ENCODE data around the gene CRELD2.

The CRELD2 gene

DNA sequence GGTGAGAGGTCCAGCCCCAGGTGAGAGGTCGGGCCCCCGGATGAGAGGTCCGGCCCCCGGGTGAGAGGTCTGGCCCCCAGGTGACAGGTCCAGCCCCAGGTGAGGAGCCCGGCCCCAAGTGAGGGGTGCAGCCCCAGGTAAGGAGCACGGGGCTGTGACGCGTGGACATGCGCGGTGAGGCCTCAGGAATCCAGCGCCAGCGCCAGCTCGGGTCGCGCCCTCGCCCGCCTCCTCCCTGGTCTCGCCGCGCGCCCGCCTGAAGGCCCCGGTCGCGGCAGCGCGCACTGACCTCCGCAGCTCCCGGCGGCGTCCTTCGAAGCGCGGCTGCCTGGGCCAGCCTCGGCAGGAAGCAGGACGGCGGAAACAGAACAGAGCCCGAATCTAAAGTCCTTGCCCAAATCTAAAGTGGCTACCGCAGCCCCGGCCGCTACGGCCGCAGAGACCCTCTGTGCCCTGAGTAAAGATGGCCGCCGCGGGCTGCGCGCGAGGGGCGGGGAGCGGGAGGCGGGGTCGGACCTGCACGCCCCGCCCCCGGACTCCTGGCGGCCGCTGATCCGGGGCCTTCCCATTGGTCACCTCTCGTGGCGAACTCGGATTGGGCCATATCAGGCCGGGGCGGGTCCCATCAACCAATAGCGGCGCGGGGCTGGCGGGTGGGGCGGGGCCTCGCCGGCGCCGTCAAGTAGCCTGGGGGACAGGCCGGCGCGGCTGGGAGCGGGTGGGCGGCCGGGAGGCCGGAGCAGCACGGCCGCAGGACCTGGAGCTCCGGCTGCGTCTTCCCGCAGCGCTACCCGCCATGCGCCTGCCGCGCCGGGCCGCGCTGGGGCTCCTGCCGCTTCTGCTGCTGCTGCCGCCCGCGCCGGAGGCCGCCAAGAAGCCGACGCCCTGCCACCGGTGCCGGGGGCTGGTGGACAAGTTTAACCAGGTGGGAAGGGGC lies at the start of gene CRELD2, which contains the start of gene ALG12:
Gene CRELD2, plus strand, starts transcription at position 661 of the 937 bp plus-strand sequence. Its CDS starts 136 bp downstream, at position 797.
Gene ALG12, minus strand, starts transcription at position 465 of the 937 bp plus-strand sequence. CDS start 4,673 bp downstream, outside the sequence.
- DNase-seq, result peak; percentile 57 to 99 (median 96)

DNA sequence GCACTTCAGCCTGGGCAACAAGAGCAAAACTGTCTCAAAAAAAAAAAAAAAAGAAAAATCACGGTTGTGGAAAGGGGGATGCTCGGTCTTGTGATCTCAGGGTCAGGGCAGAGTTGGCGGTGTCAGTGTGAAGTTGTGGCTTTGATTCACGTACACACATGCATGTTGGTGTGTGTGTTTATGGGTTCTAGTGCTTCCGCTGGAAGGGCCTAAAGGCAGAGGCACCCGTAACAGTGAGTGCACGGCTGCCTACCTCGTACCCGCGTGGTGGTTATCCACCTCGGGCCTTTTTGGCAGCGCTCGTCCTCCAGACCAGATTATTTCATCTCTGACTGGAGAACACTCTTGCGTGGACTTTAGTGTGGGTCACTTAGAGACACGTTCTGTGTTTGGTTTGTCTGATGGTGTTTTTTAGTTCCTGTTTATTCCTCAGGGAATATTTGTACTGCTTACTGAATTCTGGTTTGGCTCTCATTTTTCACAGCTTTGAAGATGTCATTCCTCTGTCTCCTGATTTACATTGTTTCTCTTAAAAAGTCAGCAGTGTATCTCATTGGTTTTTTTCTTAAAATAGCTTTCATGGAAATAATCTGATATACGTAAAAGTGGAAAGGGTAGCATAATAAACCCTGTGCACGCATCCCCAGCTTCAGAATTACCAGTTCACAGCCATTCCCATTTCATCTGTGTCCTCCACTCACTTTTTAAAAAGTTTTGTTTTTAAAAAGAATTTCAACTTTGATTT lies 49.2 kb upstream of the CRELD2 start:
- DNase-seq, result no peak

- no peak for DNase-seq
These were observed 48.4 kb upstream of the CRELD2 start for GRCh38 chr22:49869845-49870712.

- no peak for DNase-seq
These were observed 47.0 kb upstream of the CRELD2 start for GRCh38 chr22:49871482-49871881.

DNA sequence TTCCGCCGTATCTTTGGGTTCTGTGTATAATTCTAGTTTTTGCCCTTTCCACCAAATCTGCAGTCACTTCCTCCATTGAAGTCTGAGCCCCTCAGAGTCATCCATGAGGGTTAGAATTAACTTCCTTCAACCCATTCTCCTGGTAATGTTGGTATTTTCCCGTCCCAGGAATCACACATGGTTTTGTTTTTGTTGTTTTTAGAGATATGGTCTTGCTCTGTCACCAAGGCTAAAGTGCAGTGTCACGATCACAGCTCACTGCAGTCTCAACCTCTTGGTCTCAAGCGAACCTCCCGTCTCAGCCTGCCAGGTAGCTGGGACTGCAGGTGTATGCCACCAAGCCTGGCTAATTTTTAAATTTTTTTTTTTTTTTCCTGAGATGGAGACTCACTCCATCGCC lies 46.1 kb upstream of the CRELD2 start:
- no peak for DNase-seq

DNA sequence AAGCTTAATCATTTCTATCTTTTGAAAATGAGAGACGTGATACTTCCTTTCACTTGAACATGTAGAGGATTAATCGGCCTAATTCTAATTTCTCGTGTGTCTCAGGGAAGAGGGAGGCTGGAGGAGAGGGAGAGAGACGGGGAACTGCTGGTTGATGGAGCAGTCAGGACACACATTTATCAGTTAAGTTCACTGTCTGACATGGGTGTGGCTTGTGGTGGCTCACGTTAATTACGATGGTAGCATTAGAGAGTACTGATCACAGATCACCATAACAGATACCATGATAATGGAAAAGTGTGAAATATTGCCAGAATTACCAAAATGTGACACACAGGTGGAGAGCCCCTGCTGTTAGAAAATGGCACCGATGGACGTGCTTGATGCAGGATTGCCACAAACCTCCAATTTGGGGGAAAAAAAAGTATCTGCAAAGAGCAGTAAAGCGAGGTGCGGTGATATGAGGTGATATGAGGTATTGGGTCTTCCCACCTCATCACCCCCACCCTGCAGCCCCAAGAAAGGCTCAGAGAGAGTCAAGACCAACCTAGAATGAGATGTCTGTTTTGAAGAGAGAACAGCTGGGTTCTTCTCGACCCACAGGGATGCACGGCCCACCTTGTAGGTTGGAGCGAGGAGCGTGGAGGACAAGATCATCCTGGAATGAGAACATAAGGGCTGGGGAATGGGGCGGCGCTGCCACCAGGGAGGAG lies 45.0 kb upstream of the CRELD2 start:
- DNase-seq, result no peak

GRCh38 chr22:49877642-49878041 lies 40.8 kb upstream of the CRELD2 start:
- DNase-seq, result no peak

DNA sequence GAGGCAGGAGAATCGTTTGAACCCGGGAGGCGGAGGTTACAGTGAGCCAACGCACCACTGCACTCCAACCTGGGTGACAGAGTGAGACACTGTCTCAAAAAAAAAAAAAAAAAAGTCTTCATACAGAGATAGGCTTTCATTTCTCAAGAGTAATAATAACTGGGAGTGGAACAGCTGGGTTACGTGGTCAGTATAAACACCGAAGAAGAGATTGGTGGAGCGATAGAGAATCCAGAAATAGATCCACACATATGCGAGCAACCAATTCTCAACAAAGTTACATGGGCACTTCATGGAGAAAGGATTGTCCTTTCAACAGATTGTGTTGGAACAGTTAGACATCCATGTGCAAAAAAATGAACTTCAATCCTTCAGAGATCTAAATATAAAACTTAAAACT lies 40.2 kb upstream of the CRELD2 start:
- no peak for DNase-seq

DNA sequence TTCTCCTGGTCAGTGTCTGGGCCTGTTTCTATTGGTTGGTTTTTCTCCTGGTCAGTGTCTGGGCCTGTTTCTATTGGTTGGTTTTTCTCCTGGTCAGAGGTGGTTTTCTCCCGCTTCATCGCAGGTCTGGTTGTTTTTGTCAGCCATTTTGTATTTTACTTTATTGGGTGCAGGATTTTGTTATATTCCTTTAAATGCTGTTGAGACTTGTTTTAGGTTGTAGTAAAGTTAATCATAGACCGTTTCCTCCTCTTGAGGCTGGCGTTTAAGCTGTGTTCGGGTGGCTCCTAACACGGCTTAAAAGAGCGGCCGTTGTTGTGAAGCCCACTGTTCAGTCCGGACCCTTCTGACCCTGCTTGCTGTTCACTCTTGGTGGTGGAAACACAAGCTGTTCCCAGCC lies 38.6 kb upstream of the CRELD2 start:
- DNase-seq, result no peak

- no peak for DNase-seq
These were observed 38.2 kb upstream of the CRELD2 start for GRCh38 chr22:49880281-49880680.

- DNase-seq, result no peak
These were observed 36.6 kb upstream of the CRELD2 start for GRCh38 chr22:49881856-49882255.

GRCh38 chr22:49882519-49883293 lies 35.7 kb upstream of the CRELD2 start:
- DNase-seq, result peak in 3 of 51 donors; percentile 6 to 12 (median 9)

DNA sequence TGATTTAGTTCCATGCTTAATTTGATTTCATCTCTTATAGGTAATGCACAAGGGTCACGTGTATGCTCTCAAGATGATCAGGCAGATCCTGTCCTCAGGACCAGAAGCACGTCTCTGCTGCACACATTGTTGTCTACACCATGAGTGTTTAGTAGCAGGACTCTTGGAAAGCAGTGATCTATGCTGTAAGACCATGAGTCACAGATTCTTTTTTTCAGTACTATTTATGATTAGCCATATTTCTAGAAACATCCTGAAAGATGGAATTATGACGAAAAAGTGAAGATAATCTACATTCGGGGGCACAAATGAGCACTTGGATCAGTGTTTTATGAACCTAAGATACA lies 35.2 kb upstream of the CRELD2 start:
- DNase-seq, result no peak

- DNase-seq, result no peak
These were observed 34.4 kb upstream of the CRELD2 start for GRCh38 chr22:49884075-49884474.

DNA sequence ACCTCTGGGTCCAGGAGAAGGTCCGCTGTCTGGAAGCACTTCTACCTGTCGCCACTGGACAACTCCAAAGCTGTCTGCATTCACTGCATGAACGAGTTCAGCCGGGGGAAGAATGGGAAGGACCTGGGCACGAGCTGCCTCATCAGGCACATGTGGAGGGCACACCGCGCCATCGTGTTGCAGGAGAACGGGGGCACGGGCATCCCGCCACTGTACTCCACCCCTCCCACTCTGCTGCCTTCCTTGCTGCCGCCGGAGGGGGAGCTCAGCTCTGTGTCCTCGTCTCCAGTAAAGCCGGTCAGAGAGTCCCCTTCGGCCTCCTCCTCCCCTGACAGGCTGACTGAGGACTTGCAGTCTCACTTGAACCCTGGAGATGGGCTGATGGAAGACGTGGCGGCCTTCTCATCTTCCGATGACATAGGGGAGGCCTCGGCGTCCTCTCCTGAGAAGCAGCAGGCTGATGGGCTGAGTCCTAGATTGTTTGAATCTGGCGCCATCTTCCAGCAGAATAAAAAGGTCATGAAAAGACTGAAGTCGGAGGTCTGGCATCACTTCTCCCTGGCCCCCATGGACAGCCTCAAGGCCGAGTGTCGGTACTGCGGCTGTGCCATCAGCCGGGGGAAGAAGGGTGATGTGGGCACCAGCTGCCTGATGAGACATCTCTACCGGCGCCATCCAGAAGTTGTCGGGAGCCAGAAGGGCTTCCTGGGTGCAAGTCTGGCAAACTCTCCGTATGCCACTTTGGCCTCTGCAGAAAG lies 33.8 kb upstream of the CRELD2 start:
- no peak for DNase-seq

DNA sequence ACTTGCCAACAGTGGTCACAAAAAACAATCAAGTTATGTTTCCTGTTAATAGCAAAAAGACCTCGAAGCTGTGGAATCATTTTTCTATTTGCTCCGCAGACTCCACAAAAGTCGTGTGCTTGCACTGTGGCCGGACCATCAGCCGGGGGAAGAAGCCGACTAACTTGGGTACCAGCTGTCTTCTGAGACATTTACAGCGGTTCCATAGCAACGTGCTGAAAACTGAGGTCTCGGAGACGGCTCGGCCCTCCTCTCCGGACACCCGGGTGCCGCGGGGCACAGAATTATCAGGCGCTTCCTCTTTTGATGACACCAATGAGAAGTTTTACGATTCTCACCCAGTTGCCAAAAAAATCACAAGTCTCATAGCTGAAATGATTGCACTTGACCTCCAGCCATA lies 33.2 kb upstream of the CRELD2 start:
- no peak for DNase-seq

DNA sequence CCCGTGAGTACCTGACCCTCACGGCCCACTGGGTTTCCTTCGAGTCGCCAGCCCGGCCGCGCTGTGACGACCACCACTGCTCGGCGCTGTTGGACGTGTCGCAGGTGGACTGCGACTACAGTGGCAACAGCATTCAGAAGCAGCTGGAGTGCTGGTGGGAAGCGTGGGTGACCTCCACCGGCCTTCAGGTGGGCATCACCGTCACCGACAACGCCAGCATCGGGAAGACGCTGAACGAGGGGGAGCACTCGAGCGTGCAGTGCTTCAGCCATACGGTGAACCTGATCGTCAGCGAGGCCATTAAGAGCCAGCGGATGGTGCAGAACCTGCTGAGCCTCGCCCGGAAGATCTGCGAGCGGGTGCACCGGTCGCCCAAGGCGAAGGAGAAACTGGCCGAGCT lies 32.6 kb upstream of the CRELD2 start:
- no peak for DNase-seq

DNA sequence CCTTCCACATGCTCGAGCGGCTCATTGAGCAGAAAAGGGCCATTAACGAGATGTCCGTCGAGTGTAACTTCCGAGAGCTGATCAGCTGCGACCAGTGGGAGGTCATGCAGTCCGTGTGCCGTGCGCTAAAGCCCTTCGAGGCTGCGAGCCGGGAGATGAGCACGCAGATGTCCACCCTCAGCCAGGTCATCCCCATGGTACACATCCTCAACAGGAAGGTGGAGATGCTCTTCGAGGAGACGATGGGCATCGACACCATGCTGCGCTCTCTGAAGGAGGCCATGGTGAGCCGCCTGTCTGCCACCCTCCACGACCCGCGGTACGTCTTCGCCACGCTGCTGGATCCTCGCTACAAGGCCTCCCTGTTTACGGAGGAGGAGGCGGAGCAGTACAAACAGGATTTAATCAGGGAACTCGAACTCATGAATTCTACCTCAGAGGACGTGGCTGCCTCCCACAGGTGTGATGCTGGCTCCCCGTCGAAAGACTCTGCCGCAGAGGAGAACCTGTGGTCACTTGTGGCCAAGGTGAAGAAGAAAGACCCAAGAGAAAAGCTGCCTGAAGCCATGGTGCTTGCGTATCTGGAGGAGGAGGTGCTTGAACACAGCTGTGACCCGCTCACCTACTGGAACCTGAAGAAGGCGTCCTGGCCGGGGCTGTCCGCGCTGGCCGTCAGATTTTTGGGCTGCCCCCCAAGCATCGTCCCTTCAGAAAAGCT lies 31.9 kb upstream of the CRELD2 start:
- DNase-seq, result no peak

- no peak for DNase-seq
These were observed 31.4 kb upstream of the CRELD2 start for GRCh38 chr22:49887064-49887451.
